Epithelial cell of esophagus (primary cell): Measurements from ENCODE around the gene VEZT.

Experiments used
- DNase-seq: peaks from one replicate; pipeline ENCODE4 v3.0.0; 2010; ENCODE audit warnings: low read depth
- H3K4me3 ChIP-seq: 2 replicates; pipeline ENCODE4 v1.5.1; 2011; ENCODE audit warnings: mild to moderate bottlenecking, low read length, control low read depth
- CTCF ChIP-seq: IDR thresholded peaks from 2 replicates; pipeline ENCODE4 v1.5.1; 2011; ENCODE audit warnings: low read depth, mild to moderate bottlenecking, low read length, control low read depth, inconsistent platforms; ENCODE audit not compliant: insufficient read depth; ENCODE audit errors: missing control alignments

Gene VEZT

DNA sequence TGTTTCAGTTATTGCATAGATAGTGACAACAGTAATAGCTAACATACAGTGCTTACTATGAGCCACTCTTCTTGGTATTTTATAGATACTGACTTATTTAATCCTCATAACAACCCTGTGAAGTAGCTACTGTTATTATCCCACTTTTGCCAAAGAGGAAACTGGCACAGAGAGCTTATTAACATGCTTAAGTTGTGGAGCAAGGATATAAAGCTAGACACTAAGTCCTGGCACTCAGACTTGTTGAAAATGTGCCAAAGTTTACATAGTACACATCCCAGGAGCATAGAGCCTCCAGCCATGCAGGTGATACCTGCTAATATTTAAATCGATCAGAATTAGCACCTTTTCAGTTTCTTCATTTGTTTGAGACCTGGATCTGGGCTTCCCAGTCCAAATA lies 41.8 kb downstream of the VEZT start:
- no peak for DNase-seq
- H3K4me3 ChIP-seq, result no peak overlapping the region
- no peak for TF ChIP-seq CTCF

- no peak for TF ChIP-seq CTCF
- DNase-seq, result no peak
- no peak overlapping the region for H3K4me3 ChIP-seq
These were observed 43.5 kb downstream of the VEZT start for GRCh38 chr12:95261109-95261508.

- no peak overlapping the region for H3K4me3 ChIP-seq
- TF ChIP-seq CTCF, result no peak
- DNase-seq, result no peak
These were observed 45.2 kb downstream of the VEZT start for GRCh38 chr12:95262808-95263207.

- H3K4me3 ChIP-seq, result no peak overlapping the region
- no peak for TF ChIP-seq CTCF
- DNase-seq, result no peak
These were observed 48.2 kb downstream of the VEZT start for GRCh38 chr12:95265765-95266164.

DNA sequence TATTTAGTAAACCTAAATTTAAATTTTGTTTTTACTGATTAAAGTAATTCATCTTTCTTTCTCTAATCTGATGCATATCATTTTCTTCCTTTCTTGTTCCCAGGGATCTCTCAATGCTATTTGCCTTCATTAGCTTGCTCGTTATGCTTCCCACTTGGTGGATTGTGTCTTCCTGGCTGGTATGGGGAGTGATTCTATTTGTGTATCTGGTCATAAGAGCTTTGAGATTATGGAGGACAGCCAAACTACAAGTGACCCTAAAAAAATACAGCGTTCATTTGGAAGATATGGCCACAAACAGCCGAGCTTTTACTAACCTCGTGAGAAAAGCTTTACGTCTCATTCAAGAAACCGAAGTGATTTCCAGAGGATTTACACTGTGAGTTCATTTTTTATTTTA lies 48.6 kb downstream of the VEZT start:
- no peak overlapping the region for H3K4me3 ChIP-seq
- DNase-seq, result no peak
- no peak for TF ChIP-seq CTCF

DNA sequence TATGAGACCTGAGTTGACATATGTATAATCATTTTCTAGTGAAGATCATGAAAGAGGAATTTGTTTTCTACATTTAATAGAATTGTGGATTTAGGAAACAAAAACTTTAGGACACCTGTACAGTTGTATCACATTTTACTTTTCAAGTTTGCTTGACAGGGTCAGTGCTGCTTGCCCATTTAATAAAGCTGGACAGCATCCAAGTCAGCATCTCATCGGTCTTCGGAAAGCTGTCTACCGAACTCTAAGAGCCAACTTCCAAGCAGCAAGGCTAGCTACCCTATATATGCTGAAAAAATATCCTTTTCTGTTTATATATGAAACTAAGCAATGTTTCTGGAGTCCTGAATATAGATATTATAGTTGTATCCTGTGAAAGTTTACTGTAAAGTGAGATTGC lies 52.3 kb downstream of the VEZT start:
- no peak overlapping the region for H3K4me3 ChIP-seq
- no peak for TF ChIP-seq CTCF
- DNase-seq, result no peak

- H3K4me3 ChIP-seq, result no peak overlapping the region
- no peak for DNase-seq
- TF ChIP-seq CTCF, result no peak
These were observed 53.9 kb downstream of the VEZT start for GRCh38 chr12:95271465-95271864.
